Left lobe of liver (tissue), 2 donors: ENCODE measurements around the gene GNA12. TPM values are rescaled to one million over a fixed set of nuclear protein-coding genes. Genes with fewer than 3 reads are reported as not detected.

Experiments
- ATAC-seq: fragments of 200-7000 bp; cut with Tn5 transposase; one replicate; pipeline ENCODE4 v1.9.1; 2020; ENCODE audit warnings: mild to moderate bottlenecking, moderate library complexity
- DNase-seq: peaks from one replicate; pipeline ENCODE4 v3.0.0-alpha.2; 2020; ENCODE audit warnings: low spot score
- total RNA-seq: library from RNA; stranded (reverse); gene quantifications from one replicate; pipeline ENCODE4 v1.2.1, GENCODE V29; 2021
- donor health status: DM: no; HTN: no; CAD: no; lungs with moderate emphysema.
- donor health status: DM: no; HTN: yes; CAD: no.

Gene GNA12
- total RNA-seq, 1 donor from 2014 or later = 16.2 TPM

GRCh38 chr7:2819161-2819953, 24.8 kb downstream of the GNA12 start:
- DNase-seq = peak; percentile 70
- peak; percentile 52 for ATAC-seq

GRCh38 chr7:2818653-2819052, 25.5 kb downstream of the GNA12 start:
- ATAC-seq = no peak
- peak; percentile 19 for DNase-seq

DNA sequence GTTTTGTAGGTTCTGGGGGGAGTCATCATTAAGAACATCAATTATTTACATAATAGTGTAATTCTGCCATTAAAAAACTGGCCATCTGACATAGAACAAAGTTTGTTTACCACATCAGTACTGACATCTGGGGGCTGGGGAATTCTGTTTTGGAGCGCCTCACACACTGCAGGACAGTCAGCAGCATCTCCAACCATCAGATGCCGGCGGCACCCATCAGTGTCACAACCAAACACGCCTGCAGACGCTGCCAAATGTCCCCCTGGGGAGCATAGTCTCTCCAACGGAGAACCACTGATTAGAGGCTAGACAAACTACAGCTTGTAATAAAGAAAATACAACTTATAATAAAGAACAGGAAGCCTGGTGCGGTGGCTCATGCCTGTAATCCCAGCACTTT, 26.0 kb downstream of the GNA12 start:
- DNase-seq (no peak), ATAC-seq (no peak)

GRCh38 chr7:2817456-2817855, 26.7 kb downstream of the GNA12 start:
- DNase-seq (peak; percentile 79), ATAC-seq (peak; percentile 70)

- ATAC-seq (no peak), DNase-seq (peak; percentile 43)
Measured at GRCh38 chr7:2815875-2816245, 28.2 kb downstream of the GNA12 start.

GRCh38 chr7:2814946-2815874, 28.9 kb downstream of the GNA12 start:
- DNase-seq = peak; percentile 12
- no peak for ATAC-seq

GRCh38 chr7:2814186-2814945, 29.7 kb downstream of the GNA12 start:
- peak; percentile 42 for DNase-seq
- no peak for ATAC-seq

- ATAC-seq = no peak
Measured at GRCh38 chr7:2813350-2814185, 30.5 kb downstream of the GNA12 start.

DNA sequence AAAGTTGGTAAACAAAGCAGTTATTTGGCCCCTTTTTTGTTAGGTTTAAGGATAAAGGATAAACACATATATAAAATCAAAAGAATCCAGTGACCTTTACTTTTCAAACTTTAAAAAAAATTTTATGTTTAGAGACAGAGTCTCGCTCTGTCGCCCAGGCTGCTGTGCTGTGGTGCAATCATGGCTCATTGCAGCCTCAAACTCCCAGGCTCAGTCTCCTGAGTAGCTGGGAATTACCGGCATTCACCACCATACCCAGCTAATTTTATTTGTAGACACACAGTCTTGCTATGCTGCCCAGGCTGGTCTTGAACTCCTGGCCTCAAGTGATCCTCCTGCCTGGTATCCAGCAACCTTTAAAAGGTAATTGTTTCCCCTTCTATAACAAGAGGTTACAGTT, 31.3 kb downstream of the GNA12 start:
- ATAC-seq (no peak), DNase-seq (peak; percentile 40)

More at GRCh38 chr7:2813350-2814185, 30.5 kb downstream of the GNA12 start:
- peak; percentile 32 for DNase-seq

DNA sequence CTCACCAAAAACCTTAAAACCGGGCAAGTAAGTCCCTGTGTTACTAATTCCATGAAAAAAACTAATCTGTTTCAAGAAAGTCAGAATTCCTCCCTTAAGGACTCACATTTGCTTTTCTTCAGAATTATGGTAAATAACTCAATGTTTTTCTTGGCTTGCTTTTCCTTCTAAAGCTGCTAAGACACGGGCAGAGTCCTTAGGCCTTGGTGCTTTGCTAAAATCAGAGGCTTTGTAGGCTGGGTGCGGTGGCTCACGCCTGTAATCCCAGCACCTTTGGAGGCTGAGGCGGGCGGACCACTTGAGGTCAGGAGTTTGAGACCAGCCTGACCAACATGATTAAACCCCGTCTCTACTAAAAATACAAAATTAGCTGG, 32.0 kb downstream of the GNA12 start:
- no peak for DNase-seq
- no peak for ATAC-seq

DNA sequence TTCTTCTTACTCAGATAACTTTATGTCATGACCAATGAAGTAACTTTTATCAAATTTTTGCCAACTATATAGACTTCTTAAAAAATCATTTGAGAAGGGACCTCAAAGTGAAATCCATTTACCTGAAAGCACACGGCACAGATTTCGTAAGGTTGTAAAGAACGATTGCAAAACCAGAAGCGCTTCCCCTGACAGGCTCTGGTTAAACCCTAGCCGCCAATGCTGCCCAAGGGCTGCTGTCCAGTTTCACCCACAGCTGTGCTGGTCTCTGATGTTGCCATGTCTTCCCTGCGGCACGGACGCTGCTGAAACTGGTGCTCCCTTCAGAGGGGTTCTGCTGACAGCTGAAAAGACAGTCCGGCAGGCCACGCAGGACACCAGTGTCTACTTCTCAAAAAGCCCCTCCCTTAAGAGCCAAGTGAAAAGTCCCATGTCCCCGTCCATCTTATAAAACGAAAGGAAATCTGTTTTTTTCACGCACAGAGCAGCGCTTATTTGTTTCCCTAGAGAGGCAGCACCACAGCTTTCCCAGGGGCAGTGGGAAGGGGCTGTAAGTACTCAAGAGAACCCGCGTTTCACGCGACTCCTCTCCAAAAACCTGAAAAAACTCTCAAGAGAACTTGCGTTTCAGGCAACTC, 32.5 kb downstream of the GNA12 start:
- peak; percentile 91 for ATAC-seq
- DNase-seq = peak; percentile 86

DNA sequence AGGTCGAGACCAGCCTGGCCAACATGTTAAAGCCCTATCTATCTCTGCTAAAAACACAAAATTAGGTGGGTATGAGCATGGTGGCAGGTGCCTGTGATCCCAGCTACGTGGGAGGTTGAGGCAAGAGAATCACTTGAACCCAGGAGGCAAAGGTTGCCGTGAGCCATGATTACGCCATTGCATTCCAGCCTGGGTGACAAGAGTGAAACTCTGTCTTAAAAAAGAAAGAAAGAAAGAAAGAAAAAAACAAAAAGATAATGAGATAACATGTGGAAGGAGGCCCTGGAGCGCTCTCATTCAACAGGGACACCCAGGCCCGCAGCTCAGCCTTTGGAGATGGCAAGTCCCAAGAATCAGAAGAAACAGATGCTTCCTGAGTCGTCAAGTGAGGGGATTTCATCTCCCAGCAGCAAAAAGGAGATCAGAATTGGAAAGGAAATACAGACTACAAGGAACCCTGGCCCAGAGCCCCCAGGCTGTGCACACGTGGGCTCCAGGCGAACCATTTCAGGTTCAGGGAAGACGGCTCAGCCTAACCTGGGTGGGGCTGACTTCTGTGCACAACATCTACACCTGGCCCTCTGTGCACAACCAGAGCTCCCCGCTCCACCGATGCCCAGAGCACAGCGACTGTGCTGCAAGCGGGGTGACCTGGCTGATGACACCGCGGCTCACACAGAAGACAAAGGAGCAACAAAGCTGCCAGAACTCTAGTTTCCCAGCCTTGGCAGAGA, 33.3 kb downstream of the GNA12 start:
- ATAC-seq (peak; percentile 82), DNase-seq (peak; percentile 82)

DNA sequence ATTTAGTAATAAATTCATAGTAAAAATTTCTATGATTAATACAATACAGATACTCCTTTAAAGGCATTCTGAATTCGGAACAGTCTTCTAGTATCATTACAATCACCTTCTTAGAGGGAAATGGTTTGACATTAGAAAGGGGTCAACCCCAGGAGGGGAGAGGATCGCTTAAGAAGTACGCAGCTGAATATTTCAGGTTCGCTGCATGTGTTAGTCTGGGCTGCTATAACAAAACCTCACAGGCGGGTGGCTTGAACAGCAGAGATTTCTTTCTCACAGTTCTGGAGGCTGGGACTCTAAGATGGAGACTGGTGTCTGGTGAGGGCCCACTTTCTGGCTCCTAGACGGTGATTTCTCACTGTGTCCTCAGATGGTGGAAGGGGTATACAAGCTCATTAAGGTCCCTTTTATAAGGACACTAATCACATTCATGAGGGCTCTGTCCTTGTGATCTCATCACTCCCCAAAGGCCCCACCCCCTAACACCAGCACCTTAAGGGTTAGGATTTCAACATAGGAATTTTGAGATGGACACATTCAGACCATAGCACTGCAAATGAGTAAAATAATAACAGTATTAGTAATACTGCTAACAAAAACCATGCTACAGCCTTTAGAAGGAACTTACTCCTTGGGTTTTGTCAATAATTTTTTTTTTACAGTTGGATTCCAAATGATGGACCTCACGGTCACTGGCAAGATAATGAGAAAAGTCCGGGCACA, 34.0 kb downstream of the GNA12 start:
- DNase-seq = no peak
- no peak for ATAC-seq

GRCh38 chr7:2808891-2809665, 35.0 kb downstream of the GNA12 start:
- no peak for ATAC-seq
- DNase-seq = no peak

DNA sequence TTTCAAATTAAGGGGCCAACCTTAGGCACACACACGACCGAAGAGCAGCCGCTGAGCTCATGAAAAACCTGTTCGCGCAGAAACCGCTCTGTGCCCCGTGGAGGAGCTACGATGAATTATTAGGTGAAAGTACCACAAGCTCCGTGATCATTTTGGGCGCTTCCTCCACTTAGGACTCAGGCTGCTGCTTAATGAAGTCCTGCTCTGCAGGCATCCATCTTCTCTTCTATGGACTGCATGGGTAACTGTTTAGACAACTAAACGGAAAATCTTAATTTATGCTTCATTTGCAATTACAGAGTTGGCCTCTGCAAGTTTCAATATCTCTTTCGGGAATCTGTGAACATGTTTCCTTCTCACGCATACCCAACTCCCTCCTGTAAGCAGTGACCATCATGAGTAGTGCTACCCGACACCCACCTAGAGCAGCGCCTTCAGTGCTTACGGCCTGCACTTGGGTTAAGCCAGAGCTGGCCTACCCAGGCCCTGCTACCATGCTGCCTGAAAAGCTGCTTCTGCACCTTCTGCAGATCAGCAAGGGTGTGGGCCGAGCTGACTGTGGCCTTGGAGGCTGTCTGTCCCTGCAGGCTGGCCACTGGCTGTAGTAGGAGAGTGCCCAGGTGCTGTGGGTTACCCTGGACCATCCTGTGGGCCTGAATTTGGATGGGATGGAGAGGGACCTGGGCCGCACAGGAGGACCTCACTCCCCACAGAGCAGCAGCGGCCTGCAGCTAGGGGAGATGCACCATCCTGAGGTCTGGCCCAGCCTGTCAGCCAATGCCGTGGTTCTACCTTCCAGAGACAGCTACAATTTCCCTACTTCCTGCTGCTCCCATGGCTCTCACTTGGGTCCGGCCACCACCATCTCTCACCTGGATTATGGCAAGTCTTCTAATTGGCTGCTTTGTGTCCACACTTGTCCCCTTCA, 36.0 kb downstream of the GNA12 start:
- DNase-seq (no peak), ATAC-seq (no peak)

- DNase-seq (no peak), ATAC-seq (no peak)
Measured at GRCh38 chr7:2807460-2807844, 36.7 kb downstream of the GNA12 start.

DNA sequence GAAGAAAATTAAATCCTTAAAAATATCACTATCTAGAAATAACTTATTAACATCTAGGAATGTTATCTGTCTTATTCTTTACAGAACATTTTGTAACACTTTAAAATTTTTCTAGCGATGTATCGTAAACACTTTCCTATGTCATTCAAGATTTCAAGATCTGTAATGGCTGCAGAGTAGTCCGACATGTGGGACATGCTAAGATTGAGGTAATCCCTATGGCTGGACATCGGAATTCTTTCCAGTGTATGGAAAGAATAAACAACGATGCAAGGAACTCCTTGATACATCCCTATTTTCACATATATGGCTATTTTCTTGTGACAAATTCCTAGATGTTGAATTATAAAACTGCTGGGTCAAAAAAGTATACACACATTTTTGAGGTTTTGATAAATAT, 37.5 kb downstream of the GNA12 start:
- ATAC-seq = no peak
- DNase-seq = no peak
